Mesothelial cell of epicardium (in vitro differentiated cells): ENCODE measurements around the gene NUBPL. TPM values are rescaled to one million over a fixed set of nuclear protein-coding genes. Genes with fewer than 3 reads are reported as not detected.
"Not testable (repeated sequence)": the region's sequence is repeated elsewhere in the genome, so short reads cannot be mapped to it uniquely, and the experiment has no call there.

ENCODE experiments used
- DNase-seq, 2 experiments: peaks; one replicate each; pipeline ENCODE4 v3.0.0; 2021; ENCODE audit warnings: low spot score in 2 of 2; ENCODE audit not compliant: unreplicated experiment in 2 of 2
- H3K27ac Mint-ChIP-seq: 2 replicates; pipeline ENCODE4 v1.8.0; 2021; ENCODE audit warnings: mixed read lengths
- H3K27me3 Mint-ChIP-seq: 2 replicates; pipeline ENCODE4 v1.8.0; 2021; ENCODE audit warnings: low read depth, mixed read lengths
- H3K36me3 Mint-ChIP-seq: 2 replicates; pipeline ENCODE4 v1.8.0; 2021; ENCODE audit warnings: mixed read lengths
- H3K4me1 Mint-ChIP-seq: 2 replicates; pipeline ENCODE4 v1.8.0; 2021; ENCODE audit warnings: mixed read lengths
- H3K4me3 Mint-ChIP-seq: 2 replicates; pipeline ENCODE4 v1.8.0; 2021; ENCODE audit warnings: mild to moderate bottlenecking, moderate library complexity, mixed read lengths
- H3K9me3 Mint-ChIP-seq: 2 replicates; pipeline ENCODE4 v1.8.0; 2021; ENCODE audit warnings: mixed read lengths
- total RNA-seq: library from RNA; stranded (reverse); gene quantifications from 3 replicates; pipeline ENCODE4 v1.2.1, GENCODE V29; 2021
- TF ChIP-seq, protein P1 (sequence below): fragments of 200-600 bp; sonication (generic); IDR thresholded peaks from one replicate; pipeline ENCODE4 v1.5.0; 2021; ENCODE audit warnings: antibody characterized with exemption; ENCODE audit not compliant: unreplicated experiment

The NUBPL gene
- total RNA-seq, 1 donor from 2014 or later, result 19.7 TPM

DNA sequence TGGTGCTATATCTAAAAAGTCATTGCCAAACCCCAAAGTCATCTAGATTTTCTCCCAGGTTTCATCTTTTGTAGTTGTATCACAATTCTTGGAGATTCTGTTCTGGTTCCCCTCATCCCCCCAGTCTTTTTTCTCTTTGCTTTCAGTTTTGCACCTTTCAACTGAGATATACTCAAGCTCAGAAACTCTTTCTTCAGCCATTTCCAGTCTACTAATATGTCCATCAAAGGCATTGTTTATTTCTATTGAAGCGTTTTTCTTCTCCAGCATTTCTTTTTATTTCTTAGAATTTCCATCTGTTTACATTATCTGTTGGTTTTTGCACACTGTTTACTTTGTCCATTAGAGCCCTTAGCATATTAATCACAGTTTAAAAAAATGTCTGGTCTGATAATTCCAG is 179.5 kb downstream of the NUBPL start:
- TF ChIP-seq, protein P1, sequence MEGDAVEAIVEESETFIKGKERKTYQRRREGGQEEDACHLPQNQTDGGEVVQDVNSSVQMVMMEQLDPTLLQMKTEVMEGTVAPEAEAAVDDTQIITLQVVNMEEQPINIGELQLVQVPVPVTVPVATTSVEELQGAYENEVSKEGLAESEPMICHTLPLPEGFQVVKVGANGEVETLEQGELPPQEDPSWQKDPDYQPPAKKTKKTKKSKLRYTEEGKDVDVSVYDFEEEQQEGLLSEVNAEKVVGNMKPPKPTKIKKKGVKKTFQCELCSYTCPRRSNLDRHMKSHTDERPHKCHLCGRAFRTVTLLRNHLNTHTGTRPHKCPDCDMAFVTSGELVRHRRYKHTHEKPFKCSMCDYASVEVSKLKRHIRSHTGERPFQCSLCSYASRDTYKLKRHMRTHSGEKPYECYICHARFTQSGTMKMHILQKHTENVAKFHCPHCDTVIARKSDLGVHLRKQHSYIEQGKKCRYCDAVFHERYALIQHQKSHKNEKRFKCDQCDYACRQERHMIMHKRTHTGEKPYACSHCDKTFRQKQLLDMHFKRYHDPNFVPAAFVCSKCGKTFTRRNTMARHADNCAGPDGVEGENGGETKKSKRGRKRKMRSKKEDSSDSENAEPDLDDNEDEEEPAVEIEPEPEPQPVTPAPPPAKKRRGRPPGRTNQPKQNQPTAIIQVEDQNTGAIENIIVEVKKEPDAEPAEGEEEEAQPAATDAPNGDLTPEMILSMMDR, result no peak
- Mint-ChIP-seq H3K27ac (no peak overlapping the region), H3K36me3 (peaks cover 11% of the 10 kb centered on the region), H3K4me1 (peaks cover 2% of the 10 kb centered on the region), H3K27me3 (no peaks in the 10 kb centered on the region), H3K9me3 (peaks cover 22% of the 10 kb centered on the region), H3K4me3 (no peak overlapping the region)
- DNase-seq, result no peak

DNA sequence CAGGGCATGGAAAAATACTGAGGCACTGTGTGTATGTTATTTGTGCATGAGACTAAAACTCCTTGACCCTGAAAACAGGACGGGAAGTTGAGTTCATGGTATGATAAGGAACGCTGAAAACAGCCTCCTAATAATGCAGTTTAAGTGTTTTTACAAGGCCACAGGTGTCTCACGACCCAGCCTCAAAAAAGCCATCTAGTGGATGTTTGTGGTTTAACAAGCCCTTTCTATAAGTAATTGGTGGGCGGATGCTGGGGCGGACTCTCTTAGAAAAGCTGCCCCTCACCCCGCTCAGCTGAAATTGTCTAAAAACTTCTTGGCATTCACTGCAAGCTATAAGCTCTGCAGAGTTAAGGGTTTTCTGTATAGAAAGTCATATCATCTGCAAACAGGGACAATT is 184.5 kb downstream of the NUBPL start:
- TF ChIP-seq, protein P1, result no peak
- DNase-seq, result no peak
- H3K4me3 Mint-ChIP-seq, result no peak overlapping the region
- peaks cover 44% of the 10 kb centered on the region for H3K9me3 Mint-ChIP-seq
- no peak overlapping the region for H3K27ac Mint-ChIP-seq
- H3K4me1 Mint-ChIP-seq, result no peaks in the 10 kb centered on the region
- H3K27me3 Mint-ChIP-seq, result no peaks in the 10 kb centered on the region
- peaks cover 38% of the 10 kb centered on the region for H3K36me3 Mint-ChIP-seq

DNA sequence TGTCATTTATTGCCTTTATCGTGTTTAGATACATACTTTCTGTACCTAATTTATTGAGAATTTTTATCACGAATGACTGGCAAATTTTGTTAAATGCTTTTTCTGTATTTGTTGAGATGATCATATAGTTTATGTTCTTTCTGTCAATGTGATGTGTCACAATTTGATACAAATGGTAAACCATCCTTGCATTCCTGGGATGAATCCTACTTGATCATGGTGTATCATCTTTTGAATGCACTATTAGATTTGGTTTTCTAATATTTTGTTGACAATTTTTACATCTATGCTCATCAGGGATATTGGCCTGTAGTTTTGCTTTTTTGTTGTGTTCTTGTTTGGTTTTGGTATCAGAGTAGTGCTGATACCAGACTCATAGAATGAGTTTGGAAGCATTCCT is 185.1 kb downstream of the NUBPL start:
- H3K4me3 Mint-ChIP-seq, result no peak overlapping the region
- peaks cover 45% of the 10 kb centered on the region for H3K9me3 Mint-ChIP-seq
- TF ChIP-seq, protein P1, result no peak
- no peaks in the 10 kb centered on the region for H3K27me3 Mint-ChIP-seq
- peaks cover 42% of the 10 kb centered on the region for H3K36me3 Mint-ChIP-seq
- no peaks in the 10 kb centered on the region for H3K4me1 Mint-ChIP-seq
- DNase-seq, result no peak
- H3K27ac Mint-ChIP-seq, result no peak overlapping the region

DNA sequence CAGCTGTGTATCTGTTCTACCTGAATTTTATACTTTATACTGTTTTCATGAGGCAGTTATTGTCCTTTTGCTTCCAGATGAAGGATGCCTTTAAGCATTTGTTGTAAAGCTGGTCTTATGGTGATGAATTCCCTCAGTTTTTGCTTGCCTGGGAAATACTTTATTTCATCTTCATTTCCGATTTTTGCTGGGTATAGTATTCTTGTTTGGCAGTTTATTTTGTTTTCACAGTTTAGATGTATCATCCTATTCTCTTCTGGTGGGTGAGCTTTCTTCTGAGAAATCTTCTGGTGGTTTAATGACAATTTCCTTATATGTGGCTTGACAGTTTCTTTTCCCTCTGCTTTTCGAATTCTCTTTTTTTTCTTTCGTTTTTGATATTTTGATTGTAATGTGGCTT is 188.1 kb downstream of the NUBPL start:
- TF ChIP-seq, protein P1, result no peak
- Mint-ChIP-seq H3K27me3 (no peaks in the 10 kb centered on the region), H3K27ac (no peak overlapping the region), H3K9me3 (peaks cover 49% of the 10 kb centered on the region), H3K4me1 (no peaks in the 10 kb centered on the region), H3K4me3 (no peak overlapping the region), H3K36me3 (peaks cover 49% of the 10 kb centered on the region)
- DNase-seq, result no peak

DNA sequence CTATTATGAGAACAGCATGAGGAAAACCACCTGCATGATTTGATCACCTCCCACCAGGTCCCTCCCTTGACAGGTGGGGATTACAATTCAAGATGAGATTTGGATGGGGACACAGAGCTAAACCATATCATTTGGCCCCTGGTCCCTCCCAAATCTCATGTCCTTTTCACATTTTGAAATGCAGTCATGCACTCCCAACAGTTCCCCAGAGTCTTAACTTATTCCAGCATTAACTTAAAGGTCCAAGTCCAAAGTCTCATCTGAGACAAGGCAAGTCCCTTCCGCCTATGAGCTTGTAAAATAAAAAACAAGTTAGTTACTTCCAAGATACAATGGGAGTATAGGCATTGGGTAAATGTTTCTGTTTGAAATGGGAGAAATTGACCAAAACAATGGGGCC is 189.8 kb downstream of the NUBPL start:
- H3K9me3 Mint-ChIP-seq, result peaks cover 43% of the 10 kb centered on the region
- not testable (repeated sequence) for H3K27ac Mint-ChIP-seq, H3K4me1 Mint-ChIP-seq, H3K4me3 Mint-ChIP-seq, DNase-seq, H3K27me3 Mint-ChIP-seq
- peaks cover 47% of the 10 kb centered on the region for H3K36me3 Mint-ChIP-seq

DNA sequence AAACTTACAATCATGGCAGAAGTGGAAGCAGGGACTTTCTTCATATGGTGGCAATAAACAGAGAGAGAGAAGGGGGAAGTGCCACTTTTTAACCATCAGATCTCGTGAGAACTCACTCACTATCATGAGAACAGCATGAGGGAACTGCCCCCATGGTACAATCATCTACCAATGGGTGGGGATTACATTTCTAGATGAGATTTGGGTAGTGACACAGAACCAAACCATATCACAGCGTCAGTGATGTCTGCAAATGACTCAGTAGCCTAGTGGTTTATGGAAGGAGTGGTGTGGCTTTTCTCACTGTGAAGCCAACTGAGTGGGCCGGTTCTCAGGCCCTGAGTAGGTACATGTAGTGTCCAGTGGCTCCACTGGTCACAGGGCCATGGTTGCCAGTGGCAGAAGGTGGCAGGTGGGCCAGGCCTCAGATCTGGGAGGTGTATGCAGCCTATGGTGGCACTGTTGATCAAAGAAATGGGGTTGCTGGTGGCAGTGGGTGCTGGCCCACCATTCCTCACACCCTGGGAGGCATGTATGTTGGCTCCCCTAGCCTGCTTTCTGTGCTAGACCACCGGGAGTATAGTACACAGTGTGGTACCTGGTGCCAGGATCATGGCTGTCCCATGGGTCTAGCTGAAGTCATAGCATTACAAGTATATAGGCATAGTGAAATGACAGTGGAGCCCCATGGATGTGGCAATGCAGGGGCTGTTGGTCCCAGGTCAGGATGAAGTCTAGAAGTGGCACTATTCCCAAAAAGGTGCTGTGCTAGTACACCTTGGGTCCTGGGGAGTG is 191.9 kb downstream of the NUBPL start:
- no peak overlapping the region for H3K4me3 Mint-ChIP-seq
- TF ChIP-seq, protein P1, result no peak
- no peak for DNase-seq
- peaks cover 33% of the 10 kb centered on the region for H3K36me3 Mint-ChIP-seq
- no peaks in the 10 kb centered on the region for H3K27me3 Mint-ChIP-seq
- peaks cover 36% of the 10 kb centered on the region for H3K9me3 Mint-ChIP-seq
- no peaks in the 10 kb centered on the region for H3K4me1 Mint-ChIP-seq
- no peak overlapping the region for H3K27ac Mint-ChIP-seq
